ENCODE data around the gene GPN1. TPM values are rescaled to one million over a fixed set of nuclear protein-coding genes. Genes with fewer than 3 reads are reported as not detected.

Gene GPN1
- polyA plus RNA-seq, 1 donor, result 41.5 TPM

DNA sequence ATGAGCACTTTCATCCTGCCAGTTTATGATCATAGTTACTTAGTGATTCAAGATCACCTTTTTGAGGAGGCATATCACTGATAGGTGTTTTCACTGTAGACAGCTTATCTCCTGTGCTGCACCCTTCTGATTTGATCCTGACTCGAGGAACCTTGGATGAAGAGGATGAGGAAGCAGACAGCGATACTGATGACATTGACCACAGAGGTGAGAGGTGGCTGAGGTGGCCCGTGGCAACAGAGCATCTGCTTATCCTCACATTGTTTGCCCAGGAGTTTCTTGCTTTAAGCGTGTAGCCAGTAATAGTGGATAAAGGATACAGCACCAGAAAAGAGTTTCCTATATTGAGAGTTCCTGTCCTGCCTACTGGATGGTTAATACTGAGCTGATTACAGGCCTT is 18.9 kb downstream of the GPN1 start:
- DNase-seq, result no peak
- no CpG with 5 or more reads among the region's 4 CpGs for WGBS (ENCODE audit: insufficient coverage, low lambda C conversion rate)
- H3K4me1 ChIP-seq (ENCODE audit: control insufficient read depth, insufficient read depth, low read length), result no peaks in the 10 kb centered on the region
- no peak overlapping the region for H3K4me3 ChIP-seq (ENCODE audit: low read length)
- no peak overlapping the region for H3K27ac ChIP-seq (ENCODE audit: low read length)
- H3K9me3 ChIP-seq (ENCODE audit: control insufficient read depth, low read depth, low read length), result no peaks in the 10 kb centered on the region
- no peaks in the 10 kb centered on the region for H3K27me3 ChIP-seq (ENCODE audit: control insufficient read depth, insufficient read depth, low read length)
- peaks cover 53% of the 10 kb centered on the region for H3K36me3 ChIP-seq (ENCODE audit: control insufficient read depth, insufficient read depth, low read length)

DNA sequence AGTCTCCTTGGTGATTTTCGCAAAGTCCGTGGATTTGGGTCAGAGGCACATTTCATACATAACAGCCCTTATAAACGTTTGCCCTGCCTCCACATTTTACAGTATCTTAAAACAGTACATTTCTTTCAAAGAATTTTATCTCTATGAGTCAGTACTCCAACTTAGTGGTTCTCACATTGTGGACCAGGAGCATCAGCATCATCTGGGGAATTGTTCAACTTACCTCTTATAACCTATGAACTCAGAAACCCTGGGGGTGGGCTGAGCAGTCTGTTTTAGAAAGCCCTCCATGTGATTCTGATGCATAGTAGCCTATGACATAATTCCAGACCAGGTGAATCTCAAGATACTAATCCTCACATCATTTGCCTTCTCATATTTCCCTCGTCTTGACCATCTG is 22.2 kb downstream of the GPN1 start:
- Histone ChIP-seq H3K9me3 (ENCODE audit: control insufficient read depth, low read depth, low read length) (no peaks in the 10 kb centered on the region), H3K36me3 (ENCODE audit: control insufficient read depth, insufficient read depth, low read length) (peaks cover 70% of the 10 kb centered on the region), H3K4me3 (ENCODE audit: low read length) (no peak overlapping the region), H3K27me3 (ENCODE audit: control insufficient read depth, insufficient read depth, low read length) (no peaks in the 10 kb centered on the region), H3K27ac (ENCODE audit: low read length) (no peak overlapping the region), H3K4me1 (ENCODE audit: control insufficient read depth, insufficient read depth, low read length) (no peaks in the 10 kb centered on the region)
- no peak for DNase-seq
- WGBS (ENCODE audit: insufficient coverage, low lambda C conversion rate), result 80% methylated on average over 2 of the region's 4 CpGs

DNA sequence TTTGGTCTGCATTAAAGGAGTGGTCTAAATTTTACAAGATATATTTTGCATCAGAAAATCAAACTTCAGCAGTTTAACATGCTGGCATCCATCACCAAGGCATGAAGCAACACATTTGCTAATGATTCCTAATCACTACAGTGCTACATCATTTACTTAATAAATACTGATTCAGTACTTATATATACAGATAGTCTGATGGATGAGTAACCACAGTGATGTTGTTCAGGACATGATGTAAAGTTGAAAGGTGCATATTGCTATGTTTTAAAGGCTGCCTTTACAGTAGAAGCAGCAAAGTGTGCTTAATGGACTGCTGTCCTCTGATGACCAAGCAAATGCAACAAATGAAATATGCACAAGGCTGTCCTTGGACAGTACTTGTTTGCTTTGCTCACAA is 23.5 kb downstream of the GPN1 start:
- DNase-seq, result no peak
- Histone ChIP-seq H3K4me3 (ENCODE audit: low read length) (no peak overlapping the region), H3K27ac (ENCODE audit: low read length) (no peak overlapping the region), H3K9me3 (ENCODE audit: control insufficient read depth, low read depth, low read length) (no peaks in the 10 kb centered on the region), H3K27me3 (ENCODE audit: control insufficient read depth, insufficient read depth, low read length) (no peaks in the 10 kb centered on the region), H3K4me1 (ENCODE audit: control insufficient read depth, insufficient read depth, low read length) (no peaks in the 10 kb centered on the region), H3K36me3 (ENCODE audit: control insufficient read depth, insufficient read depth, low read length) (peaks cover 76% of the 10 kb centered on the region)

DNA sequence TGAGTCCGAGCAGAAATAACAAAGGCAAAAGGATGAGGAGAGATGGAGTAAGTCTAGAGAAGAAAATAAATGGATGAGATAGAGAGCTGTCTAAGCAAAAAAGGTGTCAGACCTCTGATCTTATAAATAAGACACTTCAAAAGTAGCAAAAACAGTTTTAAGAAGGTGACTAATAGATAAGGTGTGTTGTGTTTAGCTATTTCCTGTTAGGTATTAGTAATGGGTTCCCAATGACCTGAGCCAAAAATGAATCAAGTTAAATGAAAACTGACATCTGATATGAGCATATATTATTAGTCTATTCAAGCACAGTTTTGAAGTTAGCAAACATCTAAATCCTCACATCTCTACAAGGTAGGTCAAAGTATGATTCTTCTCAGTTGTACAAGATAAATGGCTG is 23.9 kb downstream of the GPN1 start:
- Histone ChIP-seq H3K9me3 (ENCODE audit: control insufficient read depth, low read depth, low read length) (no peaks in the 10 kb centered on the region), H3K36me3 (ENCODE audit: control insufficient read depth, insufficient read depth, low read length) (peaks cover 77% of the 10 kb centered on the region), H3K27ac (ENCODE audit: low read length) (no peak overlapping the region), H3K4me1 (ENCODE audit: control insufficient read depth, insufficient read depth, low read length) (no peaks in the 10 kb centered on the region), H3K4me3 (ENCODE audit: low read length) (no peak overlapping the region), H3K27me3 (ENCODE audit: control insufficient read depth, insufficient read depth, low read length) (no peaks in the 10 kb centered on the region)
- 100% methylated on average over 1 of the region's 1 CpG for WGBS (ENCODE audit: insufficient coverage, low lambda C conversion rate)
- no peak for DNase-seq

DNA sequence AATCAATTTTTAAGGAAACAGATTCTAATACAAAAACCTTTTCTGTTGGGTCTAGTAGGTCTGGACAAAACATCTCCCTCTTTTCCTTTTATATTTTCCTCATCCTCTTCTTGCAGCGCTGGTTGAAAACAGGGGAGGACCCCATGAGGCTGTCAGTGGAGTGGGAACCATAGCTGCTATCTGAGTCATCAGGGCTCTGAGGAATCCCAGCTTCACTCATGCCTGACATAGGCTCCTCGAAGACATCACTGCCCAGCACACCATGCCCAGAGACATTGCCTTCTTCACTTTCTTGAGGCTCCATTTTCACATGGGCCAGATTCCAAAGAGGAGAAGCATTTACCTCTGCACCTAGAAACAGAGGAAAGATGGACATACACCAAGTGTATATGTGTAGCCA is 24.5 kb downstream of the GPN1 start:
- DNase-seq, result no peak
- WGBS (ENCODE audit: insufficient coverage, low lambda C conversion rate), result no CpG with 5 or more reads among the region's 2 CpGs
- Histone ChIP-seq H3K27me3 (ENCODE audit: control insufficient read depth, insufficient read depth, low read length) (no peaks in the 10 kb centered on the region), H3K27ac (ENCODE audit: low read length) (no peak overlapping the region), H3K36me3 (ENCODE audit: control insufficient read depth, insufficient read depth, low read length) (peaks cover 71% of the 10 kb centered on the region), H3K4me1 (ENCODE audit: control insufficient read depth, insufficient read depth, low read length) (no peaks in the 10 kb centered on the region), H3K4me3 (ENCODE audit: low read length) (no peak overlapping the region), H3K9me3 (ENCODE audit: control insufficient read depth, low read depth, low read length) (no peaks in the 10 kb centered on the region)

DNA sequence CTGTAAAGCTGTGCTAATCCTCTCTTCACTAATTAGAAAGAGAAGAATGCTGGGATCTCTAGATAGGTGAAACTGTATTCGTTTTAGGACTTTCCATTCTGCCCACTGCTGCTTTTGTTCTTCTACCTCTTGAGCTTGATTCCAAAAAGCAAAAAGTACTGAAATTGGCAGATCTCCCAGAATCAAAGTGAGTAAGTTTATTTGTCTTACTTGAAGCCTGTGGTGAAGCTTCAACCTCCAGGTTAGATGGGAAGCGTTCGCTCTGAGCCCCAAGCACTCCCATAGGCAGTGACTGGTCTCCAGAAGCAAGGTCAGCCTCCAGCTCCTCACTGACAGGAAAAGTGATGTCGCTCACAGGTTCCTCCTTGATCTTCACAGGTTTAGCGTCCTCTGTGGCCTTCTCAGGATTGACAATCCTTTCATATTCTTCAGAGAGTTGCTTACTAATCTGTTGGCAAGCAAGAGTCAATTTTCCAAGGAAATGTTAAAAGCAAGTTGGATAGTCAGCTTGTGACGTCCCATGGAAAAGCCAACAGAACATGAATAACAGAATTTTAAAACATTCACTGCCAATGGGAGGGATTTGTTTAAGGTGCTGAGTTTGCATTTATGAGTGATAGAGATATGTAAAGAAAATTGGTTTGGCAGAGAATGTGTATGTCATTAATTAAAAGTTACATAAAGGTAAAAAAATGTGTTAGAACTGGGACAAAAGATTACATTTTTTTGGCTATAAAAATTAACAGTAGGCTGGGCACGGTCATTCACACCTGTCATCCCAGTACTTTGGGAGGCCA is 26.5 kb downstream of the GPN1 start:
- peaks cover 67% of the 10 kb centered on the region for H3K36me3 ChIP-seq (ENCODE audit: control insufficient read depth, insufficient read depth, low read length)
- no CpG with 5 or more reads among the region's 7 CpGs for WGBS (ENCODE audit: insufficient coverage, low lambda C conversion rate)
- H3K4me3 ChIP-seq (ENCODE audit: low read length), result no peak overlapping the region
- no peaks in the 10 kb centered on the region for H3K4me1 ChIP-seq (ENCODE audit: control insufficient read depth, insufficient read depth, low read length)
- H3K27ac ChIP-seq (ENCODE audit: low read length), result no peak overlapping the region
- no peaks in the 10 kb centered on the region for H3K9me3 ChIP-seq (ENCODE audit: control insufficient read depth, low read depth, low read length)
- DNase-seq, result no peak
- H3K27me3 ChIP-seq (ENCODE audit: control insufficient read depth, insufficient read depth, low read length), result no peaks in the 10 kb centered on the region

DNA sequence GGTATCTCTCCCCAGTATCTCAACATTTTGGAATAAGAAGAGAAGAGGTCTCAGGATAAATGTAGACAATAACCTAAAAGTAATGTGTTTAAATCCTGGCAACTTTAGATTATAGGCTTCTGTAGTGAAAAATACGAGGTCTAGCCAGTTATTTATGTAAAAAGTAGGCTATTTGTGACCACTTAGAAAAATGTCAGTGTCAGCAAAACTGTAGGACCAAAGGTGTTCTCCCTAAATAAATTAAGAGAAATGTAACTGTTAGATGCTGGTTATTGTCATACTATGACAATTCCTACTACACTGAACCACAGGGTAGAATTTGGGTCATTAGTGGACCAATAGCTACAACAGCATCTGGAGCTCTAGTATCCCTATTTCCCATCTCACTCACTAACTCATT is 32.5 kb downstream of the GPN1 start:
- 100% methylated on average over 1 of the region's 1 CpG for WGBS (ENCODE audit: insufficient coverage, low lambda C conversion rate)
- no peaks in the 10 kb centered on the region for H3K27me3 ChIP-seq (ENCODE audit: control insufficient read depth, insufficient read depth, low read length)
- H3K27ac ChIP-seq (ENCODE audit: low read length), result no peak overlapping the region
- no peaks in the 10 kb centered on the region for H3K9me3 ChIP-seq (ENCODE audit: control insufficient read depth, low read depth, low read length)
- peaks cover 33% of the 10 kb centered on the region for H3K36me3 ChIP-seq (ENCODE audit: control insufficient read depth, insufficient read depth, low read length)
- H3K4me3 ChIP-seq (ENCODE audit: low read length), result no peak overlapping the region
- DNase-seq, result no peak
- peaks cover 7% of the 10 kb centered on the region for H3K4me1 ChIP-seq (ENCODE audit: control insufficient read depth, insufficient read depth, low read length)

DNA sequence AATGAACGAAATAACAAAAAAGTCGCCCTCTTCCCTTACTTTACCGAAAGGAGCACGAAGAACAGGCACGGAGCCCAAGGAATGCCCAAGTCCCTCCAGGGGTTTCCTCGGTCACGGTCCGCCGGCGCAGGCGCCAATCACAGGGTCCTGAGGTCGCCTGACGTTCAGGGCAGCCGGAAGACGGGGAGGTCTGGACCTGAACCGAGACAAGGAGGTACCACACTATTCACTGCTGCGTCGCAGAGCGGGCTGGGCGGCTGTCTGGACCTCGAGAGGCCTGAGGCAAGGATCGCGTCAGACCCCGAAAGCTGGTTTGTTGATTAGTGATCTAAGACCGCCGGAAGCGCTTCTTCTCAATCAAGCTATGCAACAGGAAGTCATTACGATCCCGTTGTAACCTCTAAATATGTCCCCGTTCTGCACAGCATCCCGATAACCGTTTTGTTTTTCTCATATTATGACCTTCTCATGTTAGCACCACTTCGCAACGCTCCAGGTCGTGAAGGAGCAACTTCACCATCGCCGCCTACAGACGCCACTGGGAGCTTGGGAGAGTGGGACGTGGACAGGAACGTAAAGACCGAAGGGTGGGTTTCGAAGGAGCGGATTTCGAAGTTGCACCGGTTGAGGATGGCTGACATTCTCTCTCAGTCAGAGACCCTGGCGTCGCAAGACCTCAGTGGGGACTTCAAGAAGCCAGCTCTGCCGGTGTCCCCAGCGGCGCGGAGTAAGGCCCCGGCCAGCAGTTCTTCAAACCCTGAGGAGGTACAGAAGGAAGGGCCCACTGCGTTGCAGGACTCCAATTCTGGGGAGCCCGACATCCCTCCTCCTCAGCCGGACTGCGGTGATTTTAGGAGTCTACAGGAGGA is 34.7 kb downstream of the GPN1 start, which contains the start of the genes SLC4A1AP and SUPT7L:
Gene SLC4A1AP (plus strand): TSS at position 605 of the 869 bp plus-strand sequence. CDS start 26 bp downstream, at position 631.
Gene SUPT7L (minus strand): TSS at position 330 of the 869 bp plus-strand sequence. CDS start 1,422 bp downstream, outside the sequence.
- Histone ChIP-seq H3K36me3 (ENCODE audit: control insufficient read depth, insufficient read depth, low read length) (peaks cover 23% of the 10 kb centered on the region), H3K27me3 (ENCODE audit: control insufficient read depth, insufficient read depth, low read length) (no peaks in the 10 kb centered on the region), H3K9me3 (ENCODE audit: control insufficient read depth, low read depth, low read length) (no peaks in the 10 kb centered on the region), H3K4me3 (ENCODE audit: low read length) (peak within 1 kb of the TSS; percentile 82), H3K4me1 (ENCODE audit: control insufficient read depth, insufficient read depth, low read length) (peaks cover 7% of the 10 kb centered on the region), H3K27ac (ENCODE audit: low read length) (peak within 1 kb of the TSS; percentile 68)
- WGBS (ENCODE audit: insufficient coverage, low lambda C conversion rate), result no CpG with 5 or more reads among the region's 56 CpGs
- DNase-seq, result peak; percentile 63 to 92

DNA sequence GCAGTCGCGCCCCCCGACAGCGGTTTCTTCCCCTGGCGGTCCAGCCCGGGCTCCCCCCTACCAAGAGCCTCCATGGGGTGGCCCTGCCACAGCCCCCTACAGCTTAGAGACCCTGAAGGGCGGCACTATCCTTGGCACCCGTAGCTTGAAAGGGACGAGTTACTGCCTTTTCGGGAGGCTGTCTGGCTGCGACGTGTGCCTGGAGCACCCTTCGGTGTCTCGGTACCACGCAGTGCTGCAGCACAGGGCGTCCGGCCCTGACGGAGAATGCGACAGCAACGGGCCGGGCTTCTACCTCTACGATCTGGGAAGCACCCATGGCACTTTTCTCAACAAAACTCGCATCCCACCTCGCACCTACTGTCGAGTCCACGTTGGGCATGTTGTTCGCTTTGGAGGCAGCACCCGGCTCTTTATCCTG is 35.3 kb downstream of the GPN1 start:
- Histone ChIP-seq H3K27me3 (ENCODE audit: control insufficient read depth, insufficient read depth, low read length) (no peaks in the 10 kb centered on the region), H3K4me1 (ENCODE audit: control insufficient read depth, insufficient read depth, low read length) (peaks cover 7% of the 10 kb centered on the region), H3K9me3 (ENCODE audit: control insufficient read depth, low read depth, low read length) (no peaks in the 10 kb centered on the region), H3K27ac (ENCODE audit: low read length) (no peak overlapping the region), H3K4me3 (ENCODE audit: low read length) (peak overlapping the region; percentile 82), H3K36me3 (ENCODE audit: control insufficient read depth, insufficient read depth, low read length) (peaks cover 26% of the 10 kb centered on the region)
- peak in 1 of 2 donors; percentile 10 for DNase-seq
- no CpG with 5 or more reads among the region's 28 CpGs for WGBS (ENCODE audit: insufficient coverage, low lambda C conversion rate)

DNA sequence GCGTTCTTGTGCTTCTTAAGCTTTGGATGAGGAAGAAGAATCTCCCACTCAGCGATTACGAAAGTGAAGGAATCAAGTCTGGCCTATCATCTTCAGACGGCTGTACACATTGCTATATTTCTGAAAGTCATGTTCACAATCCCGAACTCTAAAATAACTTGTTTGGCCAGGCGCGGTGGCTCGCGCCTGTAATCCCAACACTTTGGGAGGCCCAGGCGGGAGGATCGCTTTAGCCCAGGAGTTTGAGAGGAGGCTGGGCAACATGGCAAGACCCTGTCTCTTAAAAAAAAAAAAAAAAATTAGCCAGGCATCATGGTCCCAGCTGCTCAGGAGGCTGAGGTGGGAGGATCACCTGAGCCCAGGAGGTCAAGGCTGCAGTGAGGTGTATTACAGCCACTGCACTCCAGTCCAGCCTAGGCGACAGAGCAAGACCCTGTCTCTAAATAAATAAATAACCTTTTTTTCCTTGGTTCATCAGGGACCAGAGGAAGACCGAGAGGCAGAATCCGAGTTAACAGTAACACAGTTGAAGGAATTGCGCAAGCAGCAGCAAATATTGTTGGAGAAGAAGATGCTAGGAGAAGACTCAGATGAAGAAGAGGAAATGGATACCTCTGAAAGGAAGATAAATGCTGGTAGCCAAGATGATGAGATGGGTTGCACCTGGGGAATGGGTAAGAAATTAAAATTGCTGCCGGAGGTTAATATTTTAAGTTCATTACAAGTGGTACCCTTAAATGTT is 35.9 kb downstream of the GPN1 start:
- Histone ChIP-seq H3K4me1 (ENCODE audit: control insufficient read depth, insufficient read depth, low read length) (peaks cover 7% of the 10 kb centered on the region), H3K36me3 (ENCODE audit: control insufficient read depth, insufficient read depth, low read length) (peaks cover 26% of the 10 kb centered on the region), H3K4me3 (ENCODE audit: low read length) (peak overlapping the region; percentile 82), H3K27me3 (ENCODE audit: control insufficient read depth, insufficient read depth, low read length) (no peaks in the 10 kb centered on the region), H3K9me3 (ENCODE audit: control insufficient read depth, low read depth, low read length) (no peaks in the 10 kb centered on the region), H3K27ac (ENCODE audit: low read length) (no peak overlapping the region)
- WGBS (ENCODE audit: insufficient coverage, low lambda C conversion rate), result 96% methylated on average over 4 of the region's 16 CpGs
- DNase-seq, result no peak
